Subcutaneous adipose tissue (tissue), 4 donors: ENCODE measurements around the gene GPR101. TPM values are rescaled to one million over a fixed set of nuclear protein-coding genes. Genes with fewer than 3 reads are reported as not detected.

Experiments
- total RNA-seq, 4 donors: library from RNA; depleted of rRNA; stranded (reverse); fragments of >200 nt; gene quantifications; one replicate each; pipeline ENCODE4 v1.1.0, GENCODE V29; 2016
- TF ChIP-seq, protein P1 (sequence below): fragments of 450-650 bp; IDR thresholded peaks from one replicate; pipeline ENCODE4 v1.5.1; 2016; ENCODE audit warnings: low read depth, mild to moderate bottlenecking, control low read depth, antibody characterized with exemption, moderate library complexity

The GPR101 gene
- total RNA-seq, 4 donors from 2014 or later = not detected

- TF ChIP-seq, protein P1, sequence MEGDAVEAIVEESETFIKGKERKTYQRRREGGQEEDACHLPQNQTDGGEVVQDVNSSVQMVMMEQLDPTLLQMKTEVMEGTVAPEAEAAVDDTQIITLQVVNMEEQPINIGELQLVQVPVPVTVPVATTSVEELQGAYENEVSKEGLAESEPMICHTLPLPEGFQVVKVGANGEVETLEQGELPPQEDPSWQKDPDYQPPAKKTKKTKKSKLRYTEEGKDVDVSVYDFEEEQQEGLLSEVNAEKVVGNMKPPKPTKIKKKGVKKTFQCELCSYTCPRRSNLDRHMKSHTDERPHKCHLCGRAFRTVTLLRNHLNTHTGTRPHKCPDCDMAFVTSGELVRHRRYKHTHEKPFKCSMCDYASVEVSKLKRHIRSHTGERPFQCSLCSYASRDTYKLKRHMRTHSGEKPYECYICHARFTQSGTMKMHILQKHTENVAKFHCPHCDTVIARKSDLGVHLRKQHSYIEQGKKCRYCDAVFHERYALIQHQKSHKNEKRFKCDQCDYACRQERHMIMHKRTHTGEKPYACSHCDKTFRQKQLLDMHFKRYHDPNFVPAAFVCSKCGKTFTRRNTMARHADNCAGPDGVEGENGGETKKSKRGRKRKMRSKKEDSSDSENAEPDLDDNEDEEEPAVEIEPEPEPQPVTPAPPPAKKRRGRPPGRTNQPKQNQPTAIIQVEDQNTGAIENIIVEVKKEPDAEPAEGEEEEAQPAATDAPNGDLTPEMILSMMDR = no peak
These were observed 688 bp downstream of the GPR101 start for GRCh38 chrX:137032841-137033773.

DNA sequence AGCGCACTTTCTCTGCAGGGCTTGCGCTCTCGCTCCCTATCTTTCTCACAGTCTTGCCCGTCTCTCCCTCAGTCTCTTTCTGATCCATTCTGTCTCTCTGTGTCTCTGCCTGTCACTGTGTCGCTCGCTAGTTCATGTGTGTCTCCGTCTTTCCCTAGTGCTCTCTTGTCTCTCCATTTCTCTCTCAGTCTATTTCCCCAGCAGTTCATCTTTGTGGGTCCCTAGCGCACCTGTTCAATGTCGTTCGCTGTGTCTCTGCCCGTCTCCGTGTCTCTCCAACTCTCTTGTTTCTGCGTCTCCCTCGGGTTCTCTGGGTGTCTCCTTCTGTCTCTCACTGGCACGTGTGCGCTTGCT, 1.5 kb downstream of the GPR101 start:
- TF ChIP-seq, protein P1 = no peak

DNA sequence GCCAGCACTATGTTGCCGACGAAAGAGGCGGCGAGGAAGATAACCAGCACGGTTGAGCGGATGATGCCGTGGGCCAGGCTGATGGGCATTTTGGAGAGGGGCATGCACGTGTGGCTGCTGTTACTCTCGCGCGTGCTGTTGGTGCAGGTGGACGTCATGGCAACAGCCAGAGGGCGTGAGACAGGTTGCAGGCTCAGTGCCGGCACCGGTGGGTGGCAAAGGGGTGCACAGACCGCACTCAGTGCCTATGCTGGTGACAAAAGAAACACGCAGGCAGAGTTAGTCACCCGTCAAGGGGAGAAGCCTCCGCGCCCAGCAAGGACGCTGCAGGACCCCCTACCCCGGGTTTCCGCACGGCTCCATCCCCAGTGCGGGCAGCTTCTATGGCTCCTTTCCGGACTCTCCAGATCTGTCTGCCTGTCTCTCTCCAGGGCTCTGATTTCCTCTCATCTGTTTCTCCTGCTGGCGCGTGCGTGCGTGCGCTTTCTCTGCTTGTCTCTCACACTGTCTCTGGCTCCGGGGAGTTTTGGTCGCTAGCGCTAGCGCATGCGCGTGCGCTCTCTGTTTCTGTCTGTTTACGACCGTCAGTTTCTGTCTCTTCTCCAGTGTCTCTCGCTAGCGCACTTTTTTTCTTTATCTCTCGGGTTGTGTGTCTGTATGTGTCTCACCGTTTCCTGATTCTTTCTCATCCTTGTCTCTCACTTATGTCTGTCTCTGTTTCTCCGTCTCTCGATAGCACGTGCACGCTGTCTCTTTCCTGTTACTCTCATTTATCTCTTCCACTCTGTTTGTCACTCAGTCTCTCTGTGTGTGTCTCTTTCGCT, 2.1 kb downstream of the GPR101 start:
- TF ChIP-seq, protein P1 = no peak

DNA sequence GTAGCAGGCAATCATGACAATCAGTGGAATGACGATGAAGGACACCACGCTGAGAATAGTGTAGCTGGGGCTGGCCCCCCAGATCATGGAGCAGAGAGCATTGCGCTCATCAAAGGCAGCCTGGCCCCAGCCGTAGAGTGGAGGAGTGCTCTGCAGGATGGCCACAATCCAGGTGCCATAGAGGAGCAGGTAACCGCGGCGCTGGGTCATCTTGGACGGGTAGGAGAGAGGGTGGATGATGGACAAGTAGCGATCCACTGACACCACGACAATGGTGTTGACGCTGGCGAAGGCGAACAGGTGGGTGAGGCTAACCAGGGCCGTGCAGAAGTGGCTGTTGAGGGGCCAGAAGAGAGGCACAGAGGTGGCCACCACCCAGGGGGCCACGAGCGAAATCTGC, 2.8 kb downstream of the GPR101 start:
- TF ChIP-seq, protein P1 = no peak

DNA sequence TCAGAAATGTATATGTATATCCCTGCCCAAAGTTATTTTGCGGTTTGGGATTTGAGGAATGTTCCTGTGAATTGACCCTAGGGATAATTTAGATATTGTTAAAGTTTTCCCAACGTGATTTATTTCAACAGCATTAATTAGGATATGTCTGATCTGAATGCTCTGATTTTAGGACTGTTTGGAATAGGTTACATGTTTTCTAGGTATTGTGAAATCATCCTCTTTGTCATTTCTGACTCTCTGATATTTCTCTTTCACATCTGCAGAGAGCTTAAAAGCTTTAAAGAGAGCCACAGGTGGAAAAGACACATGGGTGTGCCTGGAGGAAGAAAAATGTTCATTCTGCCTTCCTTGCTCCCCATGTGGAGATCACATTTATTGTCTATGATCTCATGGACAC, 5.1 kb downstream of the GPR101 start:
- TF ChIP-seq, protein P1 = no peak

DNA sequence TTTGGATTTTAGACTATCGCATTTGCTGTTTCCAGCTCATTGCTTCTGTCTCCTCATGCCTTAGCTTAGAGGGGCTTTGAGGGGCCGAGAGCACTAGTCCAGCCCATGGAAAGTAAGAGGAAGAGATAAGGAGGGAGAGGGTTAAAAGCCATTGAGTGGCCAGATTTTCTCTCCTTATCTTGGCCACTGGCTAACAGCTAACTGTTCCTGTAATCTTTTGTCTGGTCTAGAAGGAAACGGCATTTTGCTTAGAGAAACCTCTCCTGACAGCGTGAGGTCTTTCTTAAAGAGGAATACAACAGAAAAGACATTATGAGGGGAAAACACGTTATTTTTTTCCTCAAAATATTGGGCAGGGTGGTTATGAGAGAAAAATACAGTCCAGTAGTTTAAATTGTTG, 7.9 kb downstream of the GPR101 start:
- TF ChIP-seq, protein P1 = no peak

- TF ChIP-seq, protein P1 = no peak
These were observed 34.8 kb downstream of the GPR101 start for GRCh38 chrX:136999024-136999423.
